Stomach smooth muscle (tissue), 2 donors: Measurements from ENCODE around the gene PLXNB2.

ENCODE experiments used
- H3K27ac ChIP-seq: one replicate; pipeline ENCODE4 v1.7.0; 2013; ENCODE audit warnings: mild to moderate bottlenecking, low read length, inconsistent platforms
- H3K27me3 ChIP-seq, 2 donors: one replicate each; pipeline ENCODE4 v1.7.0; 2013; ENCODE audit warnings: low read length in 2 of 2; ENCODE audit not compliant: insufficient read depth in 2 of 2, control insufficient read depth in 1 of 2
- H3K36me3 ChIP-seq, 2 donors: one replicate each; pipeline ENCODE4 v1.7.0; 2013; ENCODE audit warnings: low read length in 2 of 2; ENCODE audit not compliant: control insufficient read depth in 2 of 2, insufficient read depth in 2 of 2
- H3K4me1 ChIP-seq: one replicate; pipeline ENCODE4 v1.7.0; 2013; ENCODE audit warnings: low read length; ENCODE audit not compliant: control insufficient read depth, insufficient read depth
- H3K4me3 ChIP-seq, 2 donors: one replicate each; pipeline ENCODE4 v1.7.0; 2013; ENCODE audit warnings: low read length in 2 of 2
- H3K9ac ChIP-seq, 2 donors: one replicate each; pipeline ENCODE4 v1.7.0; 2013; ENCODE audit warnings: low read length in 2 of 2, mild to moderate bottlenecking in 1 of 2
- H3K9me3 ChIP-seq, 2 donors: one replicate each; pipeline ENCODE4 v1.7.0; 2013; ENCODE audit warnings: low read length in 2 of 2; ENCODE audit not compliant: control insufficient read depth in 2 of 2
- donor health status: healthy.
- donor health status: Pancreatic carcinoma.

Gene PLXNB2

DNA sequence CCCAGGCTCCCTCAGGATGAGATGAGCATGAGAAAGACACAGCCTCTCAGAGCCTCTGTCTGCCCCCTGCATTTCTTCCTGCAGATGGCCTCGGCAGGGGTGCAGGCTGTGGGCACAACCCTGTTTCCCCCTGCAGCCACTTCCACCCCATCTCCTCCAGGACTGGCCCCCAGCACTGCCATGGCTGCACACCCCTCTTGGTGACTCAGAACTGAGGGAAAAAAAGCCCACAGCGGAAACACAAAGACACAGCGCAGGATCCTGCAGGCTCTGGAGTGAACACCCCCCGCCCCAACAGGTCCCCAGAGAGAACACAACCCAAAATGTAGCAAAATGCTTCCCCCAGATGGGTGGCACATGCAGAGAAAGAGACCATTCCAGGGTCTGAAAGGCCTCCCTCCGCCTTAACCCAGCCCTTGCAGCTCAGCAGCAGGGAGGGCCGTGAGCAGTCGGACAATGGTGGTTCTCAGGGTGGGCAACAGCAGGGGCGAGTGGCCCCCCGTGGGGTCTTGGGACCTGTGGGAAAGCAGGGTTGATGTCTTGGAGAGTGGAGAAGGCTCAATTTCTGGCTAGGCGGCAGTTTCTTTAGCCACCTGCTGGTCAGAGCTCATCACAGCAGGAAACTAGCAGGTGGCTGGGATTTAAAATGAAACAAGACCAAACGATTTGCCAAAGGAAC lies 70.6 kb downstream of the PLXNB2 start:
- Histone ChIP-seq H3K27me3 (no peaks in the 10 kb centered on the region), H3K9me3 (no peaks in the 10 kb centered on the region), H3K36me3 (peaks cover 5 to 20% of the 10 kb centered on the region in 2 donors), H3K4me3 (no peak overlapping the region), H3K4me1 (peaks cover 10% of the 10 kb centered on the region), H3K27ac (no peak overlapping the region), H3K9ac (no peak overlapping the region)

DNA sequence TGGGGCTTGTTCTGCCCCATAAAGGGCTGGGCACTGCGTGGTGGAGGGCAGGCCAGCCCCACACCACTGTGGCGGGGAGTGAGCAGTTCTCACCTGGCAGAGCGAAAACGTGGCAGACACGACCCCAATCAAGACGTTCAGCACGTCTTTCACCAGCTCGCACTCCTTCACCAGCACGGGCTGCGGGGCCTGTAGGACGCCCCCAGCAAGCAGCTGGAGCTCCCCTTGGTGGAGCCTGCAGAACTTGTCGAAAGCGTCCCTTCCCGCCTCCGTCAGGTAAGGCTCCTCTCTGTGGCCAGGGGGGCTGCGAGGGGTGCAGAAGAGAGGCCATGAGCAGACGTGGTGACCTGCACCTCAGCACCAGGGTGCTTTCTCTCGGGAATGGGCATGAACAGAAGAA lies 74.2 kb downstream of the PLXNB2 start:
- Histone ChIP-seq H3K9ac (no peak overlapping the region), H3K4me1 (no peaks in the 10 kb centered on the region), H3K27ac (no peak overlapping the region), H3K36me3 (peaks cover 9 to 14% of the 10 kb centered on the region in 2 donors), H3K27me3 (no peaks in the 10 kb centered on the region), H3K9me3 (no peaks in the 10 kb centered on the region), H3K4me3 (no peak overlapping the region)

DNA sequence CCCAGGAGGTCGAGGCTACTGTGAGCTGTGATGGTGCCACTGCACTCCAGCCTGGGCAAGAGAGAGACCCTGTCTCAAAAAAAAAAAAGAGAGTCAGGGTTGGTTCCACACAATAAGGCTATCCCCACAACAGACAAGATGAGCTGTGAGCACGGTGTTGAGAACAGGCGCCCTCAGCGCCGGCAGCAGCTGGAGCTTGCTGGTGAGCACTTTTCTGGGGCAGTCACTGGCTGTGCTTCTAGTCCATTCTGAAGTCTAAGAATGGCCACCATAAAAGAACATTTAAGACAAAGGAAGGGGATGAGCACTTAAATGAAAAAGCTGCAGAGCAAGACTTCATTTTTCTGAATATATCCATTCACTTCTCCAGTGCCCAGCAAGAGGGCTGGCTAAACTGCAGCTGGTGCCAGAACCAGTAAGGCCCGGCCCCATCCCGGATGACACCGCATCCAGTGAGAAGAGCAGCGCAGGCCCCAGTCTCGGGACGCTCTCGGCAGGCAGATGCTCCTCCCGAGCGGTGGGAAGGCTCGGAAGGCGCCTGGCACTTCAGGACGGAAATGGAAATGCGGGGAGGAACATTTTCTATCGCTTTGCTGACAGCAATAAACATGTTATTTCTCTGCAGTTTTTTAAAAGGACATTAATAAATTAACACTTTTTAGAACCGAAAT lies 74.8 kb downstream of the PLXNB2 start:
- H3K9ac ChIP-seq, result no peak overlapping the region
- no peaks in the 10 kb centered on the region for H3K27me3 ChIP-seq
- no peaks in the 10 kb centered on the region for H3K4me1 ChIP-seq
- no peak overlapping the region for H3K4me3 ChIP-seq
- no peak overlapping the region for H3K27ac ChIP-seq
- peaks cover 9 to 16% of the 10 kb centered on the region in 2 donors for H3K36me3 ChIP-seq
- H3K9me3 ChIP-seq, result no peaks in the 10 kb centered on the region

DNA sequence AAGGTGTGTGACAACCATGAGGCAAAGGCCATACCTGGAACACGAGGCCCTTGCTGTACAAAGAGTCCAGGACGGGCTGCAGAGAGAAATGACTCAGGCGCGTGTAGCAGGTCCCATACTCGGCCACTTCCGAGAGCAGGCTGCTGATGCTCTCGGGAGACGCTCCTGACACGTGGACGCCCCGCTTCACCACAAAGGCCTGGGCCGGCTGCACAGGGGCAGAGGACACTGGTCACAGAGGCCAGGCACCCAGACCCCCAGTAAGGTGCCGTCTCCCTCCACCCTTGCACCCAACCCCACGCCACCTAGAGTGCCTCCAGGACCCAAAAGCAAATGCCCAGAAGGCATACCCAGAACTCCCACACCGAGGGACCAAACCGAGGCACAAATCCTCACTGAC lies 78.1 kb downstream of the PLXNB2 start:
- H3K27me3 ChIP-seq, result no peaks in the 10 kb centered on the region
- H3K4me3 ChIP-seq, result no peak overlapping the region
- H3K4me1 ChIP-seq, result no peaks in the 10 kb centered on the region
- H3K9ac ChIP-seq, result no peak overlapping the region
- no peaks in the 10 kb centered on the region for H3K9me3 ChIP-seq
- no peak overlapping the region for H3K27ac ChIP-seq
- H3K36me3 ChIP-seq, result peaks cover 22 to 27% of the 10 kb centered on the region in 2 donors

DNA sequence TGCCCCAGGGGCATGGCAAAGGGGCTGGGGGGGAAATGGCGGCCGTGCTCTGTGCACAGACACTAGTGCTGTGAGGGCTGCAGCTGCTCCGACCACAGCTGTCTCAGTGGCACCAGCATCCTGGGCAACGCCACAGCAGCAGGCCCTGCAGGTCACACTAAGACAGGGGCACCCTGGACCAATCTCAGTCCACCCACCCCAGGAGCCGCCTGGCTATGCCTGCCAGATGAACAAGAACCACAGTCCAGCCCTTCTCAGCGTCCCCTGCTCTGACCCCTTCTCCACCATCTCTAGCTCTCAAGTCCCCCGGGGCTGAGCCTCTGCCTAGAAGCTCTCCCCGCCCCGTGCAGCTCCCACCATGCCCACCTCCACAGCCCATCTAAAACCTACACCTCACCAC lies 79.1 kb downstream of the PLXNB2 start:
- Histone ChIP-seq H3K27me3 (no peaks in the 10 kb centered on the region), H3K36me3 (peaks cover 30 to 34% of the 10 kb centered on the region in 2 donors), H3K4me3 (no peak overlapping the region), H3K9me3 (no peaks in the 10 kb centered on the region), H3K9ac (no peak overlapping the region), H3K27ac (no peak overlapping the region), H3K4me1 (no peaks in the 10 kb centered on the region)

DNA sequence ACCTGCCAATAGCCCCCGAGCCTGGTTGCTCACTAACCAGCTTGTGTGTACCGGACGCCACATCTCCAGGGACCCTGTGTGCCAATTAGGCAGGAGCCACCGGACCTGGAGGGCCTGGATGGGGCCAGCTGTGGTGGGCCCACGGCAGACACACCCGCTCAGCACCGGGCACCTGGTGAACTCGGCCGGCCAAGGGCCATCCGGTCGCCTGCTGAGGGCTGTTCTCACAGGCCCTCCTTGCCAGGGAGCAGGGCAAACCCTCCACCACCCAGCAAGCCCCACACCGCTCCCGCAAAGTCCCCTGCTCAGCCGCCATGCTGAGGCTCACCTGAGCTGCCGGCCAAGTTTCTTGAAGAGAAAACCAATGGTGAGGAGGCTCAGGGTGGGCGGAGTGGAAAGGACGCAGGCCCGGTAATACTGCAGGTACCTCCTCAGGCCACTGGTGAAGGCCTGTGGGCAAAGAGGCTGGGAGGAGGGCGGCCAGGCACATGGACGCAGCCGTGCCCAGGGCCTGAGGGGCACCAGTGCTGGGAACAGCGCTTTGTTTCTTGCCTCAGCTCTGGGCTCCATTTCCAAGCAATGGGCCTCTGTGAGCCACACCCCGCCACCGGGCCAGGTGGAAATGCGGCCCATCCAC lies 79.7 kb downstream of the PLXNB2 start:
- peaks cover 30 to 39% of the 10 kb centered on the region in 2 donors for H3K36me3 ChIP-seq
- no peak overlapping the region for H3K27ac ChIP-seq
- no peaks in the 10 kb centered on the region for H3K27me3 ChIP-seq
- no peak overlapping the region for H3K4me3 ChIP-seq
- no peaks in the 10 kb centered on the region for H3K9me3 ChIP-seq
- no peaks in the 10 kb centered on the region for H3K4me1 ChIP-seq
- H3K9ac ChIP-seq, result no peak overlapping the region

DNA sequence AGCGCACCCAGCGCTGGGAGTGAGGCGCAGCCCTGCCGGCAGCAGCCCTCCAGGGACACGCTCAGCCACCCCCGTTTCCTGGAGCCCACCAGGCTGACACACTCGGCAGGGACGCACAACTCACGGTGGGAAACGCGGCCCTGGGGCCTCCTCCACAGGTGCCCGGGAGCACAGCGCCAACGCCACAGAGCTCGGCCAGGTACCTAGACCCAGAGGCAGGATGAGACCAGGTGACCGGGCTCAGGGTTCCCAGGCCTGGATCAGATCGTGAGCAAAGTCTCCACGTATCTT lies 80.6 kb downstream of the PLXNB2 start:
- Histone ChIP-seq H3K36me3 (peaks cover 37 to 47% of the 10 kb centered on the region in 2 donors), H3K4me3 (no peak overlapping the region), H3K27ac (no peak overlapping the region), H3K9ac (no peak overlapping the region), H3K4me1 (no peaks in the 10 kb centered on the region), H3K9me3 (no peaks in the 10 kb centered on the region), H3K27me3 (no peaks in the 10 kb centered on the region)

DNA sequence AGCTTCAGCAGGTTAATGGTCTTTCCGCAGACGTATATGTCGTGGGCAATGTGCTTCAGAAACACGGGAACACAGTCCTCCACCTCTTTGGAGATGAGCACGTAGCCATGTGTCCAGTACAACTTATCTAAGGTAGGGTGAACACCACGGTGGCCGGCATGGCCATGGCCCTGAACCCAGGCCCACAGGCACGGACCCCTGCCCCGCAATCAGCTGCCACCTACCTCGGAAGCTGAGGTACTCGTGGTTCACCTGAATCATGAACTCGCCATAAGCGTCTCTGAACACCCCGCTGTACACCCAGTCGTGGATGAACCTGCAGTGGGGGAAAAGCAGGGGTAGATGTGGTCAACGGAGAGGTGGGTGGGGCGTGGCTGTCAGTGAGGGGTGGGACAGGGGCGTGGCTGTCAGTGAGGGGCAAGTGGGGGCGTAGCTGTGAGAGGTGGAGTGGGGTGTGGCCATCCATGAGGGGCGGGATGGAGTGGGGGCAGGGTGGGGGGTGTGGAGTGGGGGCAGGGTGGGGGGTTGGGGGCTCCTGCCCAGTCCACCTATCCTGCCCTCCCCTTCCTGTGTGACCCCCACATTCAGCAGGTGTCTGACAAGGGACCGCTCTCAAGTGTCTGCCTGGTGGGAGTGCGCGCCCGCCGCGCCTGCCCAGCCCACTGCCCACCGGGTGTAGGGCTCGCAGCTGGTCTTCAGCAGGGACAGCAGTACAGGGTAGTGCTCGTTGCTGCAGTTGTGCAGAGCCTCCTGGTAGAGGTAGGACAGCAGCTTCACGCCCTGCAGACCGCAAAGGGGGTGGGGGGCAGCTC lies 81.2 kb downstream of the PLXNB2 start:
- peaks cover 40 to 53% of the 10 kb centered on the region in 2 donors for H3K36me3 ChIP-seq

DNA sequence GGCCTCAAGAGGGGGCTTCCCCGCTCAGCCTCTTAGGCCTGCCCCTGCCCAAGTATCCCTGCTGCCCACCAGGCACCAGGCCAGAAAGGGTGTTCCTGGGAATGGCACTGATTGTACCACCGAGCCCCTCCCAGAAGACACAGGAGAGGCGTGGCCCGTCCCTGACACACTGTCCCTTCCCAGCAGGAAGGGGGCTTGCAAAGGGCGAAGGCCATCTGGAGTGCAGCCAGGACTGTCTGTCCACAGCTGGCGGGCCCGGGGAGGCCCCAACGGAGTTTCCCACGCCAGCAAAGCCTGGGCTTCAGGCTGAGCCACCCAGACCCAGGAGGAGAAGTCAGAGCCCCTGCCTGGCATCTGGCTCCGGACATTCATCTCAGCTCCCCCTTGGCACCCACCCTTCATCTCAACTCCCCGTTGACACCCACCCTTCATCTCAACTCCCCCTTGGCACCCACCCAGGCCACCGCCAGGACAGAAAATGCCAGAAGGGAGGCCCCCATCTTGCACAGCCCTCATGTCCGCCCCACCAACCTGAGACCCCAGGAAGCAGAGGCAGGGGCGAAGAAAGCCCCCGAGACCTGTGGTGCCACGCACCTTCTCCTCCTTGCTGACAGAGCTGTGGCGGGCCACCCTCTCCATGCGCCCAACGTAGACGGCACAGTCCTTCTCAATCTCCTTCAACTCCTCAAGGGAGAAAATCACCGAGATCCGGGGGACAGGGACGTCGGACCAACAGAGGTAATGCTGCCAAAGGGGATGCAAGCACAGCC lies 82.1 kb downstream of the PLXNB2 start:
- peaks cover 49 to 62% of the 10 kb centered on the region in 2 donors for H3K36me3 ChIP-seq

More for the DNA sequence above, 81.2 kb downstream of the PLXNB2 start:
- no peak overlapping the region for H3K27ac ChIP-seq
- H3K4me1 ChIP-seq, result no peaks in the 10 kb centered on the region
- no peak overlapping the region for H3K4me3 ChIP-seq
- no peak overlapping the region for H3K9ac ChIP-seq
- no peaks in the 10 kb centered on the region for H3K27me3 ChIP-seq
- H3K9me3 ChIP-seq, result no peaks in the 10 kb centered on the region

More for the DNA sequence above, 82.1 kb downstream of the PLXNB2 start:
- Histone ChIP-seq H3K27me3 (no peaks in the 10 kb centered on the region), H3K4me3 (no peak overlapping the region), H3K4me1 (no peaks in the 10 kb centered on the region), H3K9me3 (no peaks in the 10 kb centered on the region), H3K27ac (no peak overlapping the region), H3K9ac (no peak overlapping the region)
